ENCODE measurements around the gene WDR72.
"Not testable (repeated sequence)": the region's sequence is repeated elsewhere in the genome, so short reads cannot be mapped to it uniquely, and the experiment has no call there.

The WDR72 gene

GRCh38 chr15:53709821-53710220, 49.6 kb downstream of the WDR72 start:
- DNase-seq (ENCODE audit: low spot score) = no peak

GRCh38 chr15:53695365-53695764, 64.1 kb downstream of the WDR72 start:
- DNase-seq (ENCODE audit: low spot score) = no peak

- no peak for DNase-seq (ENCODE audit: low spot score)
Observed at GRCh38 chr15:53694476-53694874, 65.0 kb downstream of the WDR72 start.

GRCh38 chr15:53693729-53694475, 65.6 kb downstream of the WDR72 start:
- no peak for DNase-seq (ENCODE audit: low spot score)

GRCh38 chr15:53684162-53684561, 75.3 kb downstream of the WDR72 start:
- DNase-seq (ENCODE audit: low spot score) = not testable (repeated sequence)

GRCh38 chr15:53681056-53681455, 78.4 kb downstream of the WDR72 start:
- no peak for DNase-seq (ENCODE audit: low spot score)

- DNase-seq (ENCODE audit: low spot score) = no peak
Observed at GRCh38 chr15:53675832-53676231, 83.6 kb downstream of the WDR72 start.

GRCh38 chr15:53671545-53671944, 87.9 kb downstream of the WDR72 start:
- no peak for DNase-seq (ENCODE audit: low spot score)

GRCh38 chr15:53670701-53671100, 88.8 kb downstream of the WDR72 start:
- no peak for DNase-seq (ENCODE audit: low spot score)

- DNase-seq (ENCODE audit: low spot score) = no peak
Observed at GRCh38 chr15:53665930-53666329, 93.5 kb downstream of the WDR72 start.

DNA sequence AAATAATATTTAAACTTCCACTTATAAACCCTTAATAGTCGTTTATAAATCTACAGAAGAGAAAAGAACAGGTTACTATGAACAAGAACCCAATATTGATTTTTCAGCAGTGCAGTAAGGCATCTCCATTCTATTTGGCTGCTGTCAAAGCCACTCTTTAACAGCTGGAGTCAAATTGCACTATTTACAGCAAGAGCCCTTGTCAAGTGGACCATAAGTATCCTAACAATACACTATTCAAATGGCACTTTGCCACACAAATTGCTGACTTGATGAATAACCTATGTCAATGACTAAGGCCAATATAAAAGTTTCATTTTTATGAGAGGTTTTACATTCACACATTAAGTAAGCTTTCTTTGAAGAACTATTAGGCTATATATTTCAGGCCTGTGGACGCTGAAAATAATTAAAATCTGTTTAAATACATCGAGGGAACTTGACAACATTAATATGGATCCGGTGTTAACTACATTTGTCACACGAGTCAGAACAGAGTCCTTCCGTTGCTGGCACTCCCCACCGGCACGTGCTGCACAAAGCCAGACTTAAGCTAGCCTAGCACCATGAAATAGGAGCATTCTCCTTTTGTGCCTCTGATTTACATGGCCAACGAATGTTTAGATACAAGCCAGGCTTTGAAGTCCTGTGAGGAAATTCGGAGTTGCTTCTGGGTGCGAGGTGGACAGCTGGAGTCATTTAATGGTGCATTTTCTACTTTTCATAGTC, 100.5 kb downstream of the WDR72 start:
- DNase-seq (ENCODE audit: low spot score) = no peak

DNA sequence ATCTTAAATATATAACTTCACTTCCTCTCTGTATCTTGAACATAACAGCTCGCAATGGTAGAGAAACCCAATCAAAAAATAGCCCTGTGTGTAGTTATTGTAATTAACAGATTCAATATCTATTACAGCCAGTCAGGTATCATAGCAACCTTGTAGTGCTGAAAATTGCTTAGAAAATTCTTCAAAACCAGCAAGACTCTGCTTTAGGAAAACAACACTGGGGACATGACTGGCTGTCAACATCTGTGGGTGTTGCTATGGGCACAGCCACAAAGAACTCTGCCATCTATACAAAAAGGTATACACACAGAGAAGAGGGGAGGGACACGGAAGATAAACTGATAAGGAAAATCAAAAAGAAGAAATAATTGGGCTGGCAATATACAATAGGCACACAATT, 101.2 kb downstream of the WDR72 start:
- no peak for DNase-seq (ENCODE audit: low spot score)

- DNase-seq (ENCODE audit: low spot score) = no peak
Observed at GRCh38 chr15:53648934-53649333, 110.5 kb downstream of the WDR72 start.

- no peak for DNase-seq (ENCODE audit: low spot score)
Observed at GRCh38 chr15:53644660-53645059, 114.8 kb downstream of the WDR72 start.

DNA sequence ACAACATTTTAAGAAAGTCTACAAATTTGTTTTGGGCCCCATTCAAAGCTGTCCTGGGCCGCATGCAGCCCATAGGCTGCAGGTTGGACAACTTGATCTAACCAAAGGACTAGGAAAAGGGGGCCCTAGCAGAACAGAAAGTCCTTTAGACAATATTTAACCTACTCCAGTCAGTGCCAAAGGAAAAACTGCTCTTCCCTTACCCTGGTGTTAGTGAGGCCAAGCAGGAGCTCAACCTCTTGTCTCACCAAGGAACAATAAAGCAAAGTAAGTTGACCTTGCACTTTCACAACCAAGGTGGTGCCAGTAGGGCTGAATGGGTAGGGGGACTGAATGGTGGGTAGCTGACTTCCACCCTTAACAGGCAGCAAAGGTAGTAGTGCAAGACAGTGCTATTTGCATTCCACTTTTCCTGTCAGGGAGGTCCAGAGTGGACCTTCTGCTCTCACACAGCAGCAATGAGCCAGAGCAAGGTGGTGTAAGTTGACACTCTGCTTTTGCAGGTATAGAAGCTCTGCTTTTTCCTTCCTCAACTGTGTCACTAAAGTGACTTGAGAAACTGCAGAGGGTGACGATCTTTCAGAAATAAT, 124.9 kb downstream of the WDR72 start:
- no peak for DNase-seq (ENCODE audit: low spot score)

DNA sequence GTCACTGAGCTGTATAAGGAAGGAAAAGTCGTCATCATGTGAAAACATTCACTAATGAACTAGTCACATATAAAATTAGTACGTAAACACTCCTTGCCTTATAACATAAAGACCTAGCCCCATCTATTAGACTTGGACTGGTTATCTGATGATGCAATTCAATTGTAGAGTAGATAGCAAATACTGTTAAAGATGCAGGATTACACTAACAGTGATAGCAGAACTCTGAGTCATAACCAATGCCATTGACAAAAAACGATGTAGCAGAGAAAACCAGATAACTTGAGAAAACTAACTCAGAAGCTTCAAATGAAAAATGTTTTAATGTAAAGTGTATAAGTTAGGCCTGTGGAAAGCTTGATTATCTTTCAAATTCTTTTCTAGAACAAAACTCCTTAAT, 132.2 kb downstream of the WDR72 start:
- no peak for DNase-seq (ENCODE audit: low spot score)

DNA sequence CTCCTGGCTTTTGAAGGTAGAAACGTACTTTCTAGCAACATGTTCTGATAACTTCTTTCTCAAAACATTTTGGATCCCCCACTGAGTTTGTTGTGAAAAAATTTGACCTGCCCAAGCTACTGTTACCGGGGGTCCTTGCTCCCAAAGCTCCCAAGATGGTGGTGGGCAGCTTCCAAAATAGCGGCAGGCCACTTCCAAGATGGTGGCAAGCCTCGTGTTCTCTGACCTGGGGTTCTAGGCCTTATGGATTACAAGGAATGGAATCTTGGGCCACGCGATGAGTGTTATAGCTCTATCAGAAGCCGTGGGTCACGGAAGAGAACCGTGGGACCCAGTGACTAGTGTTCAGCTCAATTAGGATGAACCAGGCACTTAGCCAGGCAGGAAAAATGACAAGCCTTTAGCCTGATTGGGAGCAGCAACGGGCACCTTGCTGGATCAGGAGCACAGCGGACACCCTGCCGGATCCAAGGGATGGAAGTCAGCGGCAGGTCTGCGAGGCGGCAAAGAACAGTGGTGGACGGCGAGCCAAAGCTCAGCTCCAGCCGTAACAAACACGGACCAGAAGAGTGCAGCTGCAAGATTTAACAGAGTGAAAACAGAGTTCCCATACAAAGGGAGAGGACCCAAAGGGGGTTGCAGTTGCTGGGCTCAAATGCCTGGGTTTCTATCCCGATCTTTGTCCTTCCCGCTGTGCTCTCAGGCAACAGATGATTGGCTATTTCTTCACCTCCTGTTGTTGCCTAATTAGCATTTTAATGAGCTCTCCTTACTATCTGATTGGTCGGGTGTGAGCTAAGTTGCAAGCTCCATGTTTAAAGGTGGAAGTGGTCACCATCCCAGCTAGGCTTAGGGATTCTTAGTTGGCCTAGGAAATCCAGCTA, 133.3 kb downstream of the WDR72 start:
- DNase-seq (ENCODE audit: low spot score) = no peak

GRCh38 chr15:53625260-53625659, 134.2 kb downstream of the WDR72 start:
- DNase-seq (ENCODE audit: low spot score) = no peak

- DNase-seq (ENCODE audit: low spot score) = no peak
Observed at GRCh38 chr15:53618461-53618860, 141.0 kb downstream of the WDR72 start.

GRCh38 chr15:53611145-53611920, 148.1 kb downstream of the WDR72 start:
- no peak for DNase-seq (ENCODE audit: low spot score)

DNA sequence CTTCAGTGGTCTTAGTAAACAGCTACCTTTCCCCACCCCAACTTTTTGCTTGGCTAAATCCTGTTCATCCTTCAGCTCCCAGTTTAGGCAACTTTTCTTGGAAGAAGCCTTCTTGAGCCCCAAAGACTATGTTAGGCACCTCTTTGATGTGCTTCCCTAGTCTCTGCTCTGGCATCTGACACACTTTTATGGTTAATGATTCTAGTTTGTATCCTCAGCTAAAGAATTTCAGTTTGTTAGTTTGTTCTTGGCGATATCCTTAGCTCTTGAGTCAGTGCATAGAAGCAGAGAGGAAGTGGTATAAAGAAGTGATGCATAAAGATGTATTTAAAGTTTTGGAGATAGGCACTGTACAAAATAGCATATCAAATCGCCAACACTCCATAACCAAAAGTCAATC, 168.4 kb downstream of the WDR72 start:
- no peak for DNase-seq (ENCODE audit: low spot score)
